H9 (cell line): ENCODE results near the gene C2orf42. TPM values are rescaled to one million over a fixed set of nuclear protein-coding genes. Genes with fewer than 3 reads are reported as not detected.

Experiments used
- DNase-seq: peaks from one replicate; pipeline ENCODE4 v3.0.0-alpha.2; 2017
- H2AFZ ChIP-seq: one replicate; pipeline ENCODE4 v1.6.1; 2013; ENCODE audit warnings: mild to moderate bottlenecking, low read length, control low read depth, moderate library complexity
- H2AK5ac ChIP-seq: 2 replicates; pipeline ENCODE4 v1.6.1; 2013; ENCODE audit warnings: low read length, control low read depth, mixed read lengths; ENCODE audit not compliant: insufficient read length
- H2BK120ac ChIP-seq: one replicate; pipeline ENCODE4 v1.6.1; 2013; ENCODE audit warnings: low read depth, mild to moderate bottlenecking, low read length, control low read depth, inconsistent platforms; ENCODE audit not compliant: poor library complexity, severe bottlenecking
- H2BK12ac ChIP-seq: 2 replicates; pipeline ENCODE4 v1.6.1; 2013; ENCODE audit warnings: low read length, control low read depth, mixed read lengths, low read depth; ENCODE audit not compliant: insufficient read length
- H2BK15ac ChIP-seq: 2 replicates; pipeline ENCODE4 v1.6.1; 2013; ENCODE audit warnings: low read depth, low read length, control low read depth
- H2BK20ac ChIP-seq: one replicate; pipeline ENCODE4 v1.6.1; 2013; ENCODE audit warnings: low read depth, mild to moderate bottlenecking, low read length, control low read depth, inconsistent platforms; ENCODE audit not compliant: poor library complexity, severe bottlenecking
- H2BK5ac ChIP-seq: 2 replicates; pipeline ENCODE4 v1.6.1; 2013; ENCODE audit warnings: low read length, control low read depth, mixed read lengths; ENCODE audit not compliant: insufficient read length
- H3K14ac ChIP-seq: 2 replicates; pipeline ENCODE4 v1.6.1; 2013; ENCODE audit warnings: low read length, control low read depth; ENCODE audit not compliant: insufficient read depth
- H3K18ac ChIP-seq: 2 replicates; pipeline ENCODE4 v1.6.1; 2013; ENCODE audit warnings: low read depth, mild to moderate bottlenecking, mixed read lengths, low read length, control low read depth; ENCODE audit not compliant: insufficient read length
- H3K23ac ChIP-seq: 2 replicates; pipeline ENCODE4 v1.6.1; 2013; ENCODE audit warnings: low read length, control low read depth, mixed read lengths, low read depth; ENCODE audit not compliant: insufficient read length
- H3K23me2 ChIP-seq: 2 replicates; pipeline ENCODE4 v1.6.1; 2013; ENCODE audit warnings: low read depth, mild to moderate bottlenecking, mixed read lengths, low read length, control low read depth; ENCODE audit not compliant: insufficient read length, poor library complexity, severe bottlenecking
- H3K27ac ChIP-seq: 2 replicates; pipeline ENCODE4 v1.5.1; 2013; ENCODE audit warnings: low read length, control low read depth, mixed read lengths, low read depth; ENCODE audit not compliant: insufficient read length
- H3K27me3 ChIP-seq: 2 replicates; pipeline ENCODE4 v1.6.1; 2013; ENCODE audit warnings: low read length, control low read depth, inconsistent platforms; ENCODE audit not compliant: insufficient read depth
- H3K4ac ChIP-seq: 2 replicates; pipeline ENCODE4 v1.6.1; 2013; ENCODE audit warnings: low read depth, mild to moderate bottlenecking, control low read depth, inconsistent platforms, low read length, moderate library complexity
- H3K4me1 ChIP-seq: 2 replicates; pipeline ENCODE4 v1.6.1; 2013; ENCODE audit warnings: low read length, control low read depth, inconsistent platforms; ENCODE audit not compliant: insufficient read depth
- H3K4me2 ChIP-seq: 2 replicates; pipeline ENCODE4 v1.6.1; 2013; ENCODE audit warnings: low read length, control low read depth, mixed read lengths; ENCODE audit not compliant: insufficient read length, insufficient read depth
- H3K56ac ChIP-seq: 2 replicates; pipeline ENCODE4 v1.6.1; 2013; ENCODE audit warnings: low read depth, mild to moderate bottlenecking, mixed read lengths, low read length, control low read depth; ENCODE audit not compliant: insufficient read length
- H3K79me1 ChIP-seq: 2 replicates; pipeline ENCODE4 v1.6.1; 2013; ENCODE audit warnings: low read depth, mild to moderate bottlenecking, moderate library complexity, low read length, control low read depth, inconsistent platforms; ENCODE audit not compliant: insufficient read depth, poor library complexity, severe bottlenecking
- H3K79me2 ChIP-seq: 2 replicates; pipeline ENCODE4 v1.6.1; 2013; ENCODE audit warnings: low read length, control low read depth, inconsistent platforms; ENCODE audit not compliant: insufficient read depth
- H3K9ac ChIP-seq: 2 replicates; pipeline ENCODE4 v1.6.1; 2013; ENCODE audit warnings: low read length, control low read depth, mixed read lengths; ENCODE audit not compliant: insufficient read length; ENCODE audit errors: extremely low read depth
- H3K9me3 ChIP-seq: one replicate; pipeline ENCODE4 v1.6.1; 2013; ENCODE audit warnings: low read depth, low read length, inconsistent platforms; ENCODE audit not compliant: control insufficient read depth
- H3T11ph ChIP-seq: one replicate; pipeline ENCODE4 v1.6.1; 2013; ENCODE audit warnings: mild to moderate bottlenecking, low read length, control low read depth, inconsistent platforms
- H4K20me1 ChIP-seq: one replicate; pipeline ENCODE4 v1.6.1; 2013; ENCODE audit not compliant: control insufficient read depth, insufficient read length, insufficient read depth
- H4K5ac ChIP-seq: 2 replicates; pipeline ENCODE4 v1.6.1; 2013; ENCODE audit warnings: low read depth, mild to moderate bottlenecking, mixed read lengths, low read length, control low read depth; ENCODE audit not compliant: insufficient read length
- H4K8ac ChIP-seq: replicated peaks from 2 replicates; pipeline ENCODE4 v1.6.1; 2013; ENCODE audit warnings: low read length, control low read depth, mixed read lengths, low read depth; ENCODE audit not compliant: insufficient read length
- H4K91ac ChIP-seq: 2 replicates; pipeline ENCODE4 v1.6.1; 2013; ENCODE audit warnings: low read depth, mild to moderate bottlenecking, moderate library complexity, mixed read lengths, low read length, control low read depth; ENCODE audit not compliant: insufficient read length
- H3K27ac Mint-ChIP-seq, 3 experiments: 2 replicates in 2 of 3; 3 replicates in 1 of 3; pipeline ENCODE4 v1.8.0; 2020 to 2021; ENCODE audit warnings: mixed read lengths in 3 of 3, mild to moderate bottlenecking in 1 of 3, moderate library complexity in 1 of 3
- H3K27me3 Mint-ChIP-seq: 2 replicates; pipeline ENCODE4 v1.8.0; 2021; ENCODE audit warnings: low read depth, mild to moderate bottlenecking, moderate library complexity, mixed read lengths
- H3K36me3 Mint-ChIP-seq, 3 experiments: 2 replicates in 2 of 3; 3 replicates in 1 of 3; pipeline ENCODE4 v1.8.0; 2020 to 2021; ENCODE audit warnings: low read depth in 3 of 3, mixed read lengths in 3 of 3; ENCODE audit not compliant: insufficient read depth in 1 of 3
- H3K4me1 Mint-ChIP-seq, 2 experiments: 2 replicates each; pipeline ENCODE4 v1.8.0; 2020; ENCODE audit warnings: mixed read lengths in 2 of 2
- H3K4me3 Mint-ChIP-seq, 2 experiments: 2 replicates in 1 of 2; 3 replicates in 1 of 2; pipeline ENCODE4 v1.8.0; 2020 to 2021; ENCODE audit warnings: mild to moderate bottlenecking in 2 of 2, mixed read lengths in 2 of 2, moderate library complexity in 1 of 2
- H3K9me3 Mint-ChIP-seq, 2 experiments: 2 replicates in 1 of 2; 3 replicates in 1 of 2; pipeline ENCODE4 v1.8.0; 2020; ENCODE audit warnings: mild to moderate bottlenecking in 2 of 2, mixed read lengths in 2 of 2, moderate library complexity in 1 of 2
- WGBS: extraction: QIAGEN DNeasy Blood & Tissue Kit; methylation state at CpG from one replicate; pipeline ENCODE4 v1.1.7; 2013; ENCODE audit warnings: missing lambda C conversion rate, low lambda C conversion rate, mixed read lengths; ENCODE audit not compliant: insufficient read length; ENCODE audit errors: extremely low coverage; 5-methylcytosine and 5-hydroxymethylcytosine counted together
- total RNA-seq: library from RNA; stranded (reverse); gene quantifications from 2 replicates; pipeline ENCODE4 v1.2.1, GENCODE V29; 2021
- TF ChIP-seq, protein P1 (sequence below): fragments of 200-600 bp; sonication (generic); conservative IDR thresholded peaks from 3 replicates; pipeline ENCODE4 v1.8.0; 2021; ENCODE audit warnings: antibody characterized with exemption, mild to moderate bottlenecking

C2orf42 gene
- total RNA-seq, 1 experiment from 2014 or later = 19.0 TPM

DNA sequence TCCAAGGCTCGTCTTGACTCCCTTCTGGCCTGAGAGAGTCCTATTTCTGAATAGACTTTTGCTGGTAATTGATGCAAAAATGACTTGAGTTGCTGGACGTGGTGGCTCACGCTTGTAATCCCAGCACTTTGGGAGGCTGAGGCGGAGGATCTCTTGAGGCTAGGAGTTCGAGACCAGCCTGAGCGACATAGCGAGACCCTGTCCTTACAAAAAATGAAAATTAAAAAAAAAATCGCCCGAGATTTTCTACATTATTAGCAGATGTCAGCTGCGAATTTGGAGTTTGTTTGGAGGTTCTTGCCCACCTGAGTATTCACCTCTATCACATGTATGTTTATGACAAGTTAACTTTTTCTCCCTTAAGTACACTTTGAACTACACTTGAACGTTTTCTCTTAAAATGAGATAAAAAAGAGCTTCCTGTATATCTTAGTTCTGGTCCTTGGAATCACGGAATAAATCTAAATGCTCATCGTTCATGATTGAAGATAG, 471 bp upstream of the C2orf42 start:
- H3K4ac ChIP-seq = no peak overlapping the region
- Mint-ChIP-seq H3K27me3 (no peaks in the 10 kb centered on the region), H3K9me3 (no peaks in the 10 kb centered on the region), H3K36me3 (peaks cover 0 to 5% (median 0%) of the 10 kb centered on the region in 3 experiments; a peak in 1 of 7 replicates), H3K4me1 (peaks cover 9 to 12% of the 10 kb centered on the region in 2 experiments; a peak in 3 of 4 replicates), H3K4me3 (peak overlapping the region; percentile 92 to 95), H3K27ac (peak overlapping the region; percentile 95 to 99 (median 97); a peak in 6 of 7 replicates)
- no peak overlapping the region for H2BK120ac ChIP-seq
- no peak overlapping the region for H2AK5ac ChIP-seq
- no peaks in the 10 kb centered on the region for H3K27me3 ChIP-seq
- H4K20me1 ChIP-seq = no peaks in the 10 kb centered on the region
- no peaks in the 10 kb centered on the region for H3K23me2 ChIP-seq
- no peak overlapping the region for H3K14ac ChIP-seq
- H2BK5ac ChIP-seq = no peak overlapping the region
- no peak overlapping the region for H3K23ac ChIP-seq
- H3K79me1 ChIP-seq = no peaks in the 10 kb centered on the region
- no peak overlapping the region for H2BK12ac ChIP-seq
- H3K18ac ChIP-seq = no peak overlapping the region
- H3K27ac ChIP-seq = no peak overlapping the region
- H2AFZ ChIP-seq = no peak overlapping the region
- TF ChIP-seq, protein P1, sequence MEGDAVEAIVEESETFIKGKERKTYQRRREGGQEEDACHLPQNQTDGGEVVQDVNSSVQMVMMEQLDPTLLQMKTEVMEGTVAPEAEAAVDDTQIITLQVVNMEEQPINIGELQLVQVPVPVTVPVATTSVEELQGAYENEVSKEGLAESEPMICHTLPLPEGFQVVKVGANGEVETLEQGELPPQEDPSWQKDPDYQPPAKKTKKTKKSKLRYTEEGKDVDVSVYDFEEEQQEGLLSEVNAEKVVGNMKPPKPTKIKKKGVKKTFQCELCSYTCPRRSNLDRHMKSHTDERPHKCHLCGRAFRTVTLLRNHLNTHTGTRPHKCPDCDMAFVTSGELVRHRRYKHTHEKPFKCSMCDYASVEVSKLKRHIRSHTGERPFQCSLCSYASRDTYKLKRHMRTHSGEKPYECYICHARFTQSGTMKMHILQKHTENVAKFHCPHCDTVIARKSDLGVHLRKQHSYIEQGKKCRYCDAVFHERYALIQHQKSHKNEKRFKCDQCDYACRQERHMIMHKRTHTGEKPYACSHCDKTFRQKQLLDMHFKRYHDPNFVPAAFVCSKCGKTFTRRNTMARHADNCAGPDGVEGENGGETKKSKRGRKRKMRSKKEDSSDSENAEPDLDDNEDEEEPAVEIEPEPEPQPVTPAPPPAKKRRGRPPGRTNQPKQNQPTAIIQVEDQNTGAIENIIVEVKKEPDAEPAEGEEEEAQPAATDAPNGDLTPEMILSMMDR = no peak
- no peak overlapping the region for H3T11ph ChIP-seq
- no peak overlapping the region for H4K5ac ChIP-seq
- H3K4me2 ChIP-seq = peak overlapping the region; percentile 63
- no peak for DNase-seq
- H3K56ac ChIP-seq = no peak overlapping the region
- H2BK15ac ChIP-seq = no peak overlapping the region
- no peaks in the 10 kb centered on the region for H3K4me1 ChIP-seq
- H3K9ac ChIP-seq = no peak overlapping the region
- H4K91ac ChIP-seq = no peak overlapping the region
- no peak overlapping the region for H4K8ac ChIP-seq
- WGBS = no CpG with 5 or more reads among the region's 13 CpGs
- no peaks in the 10 kb centered on the region for H3K79me2 ChIP-seq
- H2BK20ac ChIP-seq = no peak overlapping the region
- no peaks in the 10 kb centered on the region for H3K9me3 ChIP-seq
